SK-N-SH (cell line): Measurements from ENCODE around the gene MROH2A.

ENCODE experiments used
- EZH2phosphoT487 ChIP-seq: fragments of 200-600 bp; sonication (generic); IDR thresholded peaks from 2 replicates; pipeline ENCODE4 v1.6.1; 2017; ENCODE audit warnings: low read depth, mixed run types, mild to moderate bottlenecking, antibody characterized with exemption, moderate library complexity, borderline replicate concordance
- FOSL2 ChIP-seq: IDR thresholded peaks from 2 replicates; pipeline ENCODE4 v1.4.0; 2012; ENCODE audit warnings: low read depth, mild to moderate bottlenecking, moderate library complexity, borderline replicate concordance
- JUND ChIP-seq: IDR thresholded peaks from 2 replicates; pipeline ENCODE4 v1.4.0; 2012
- POLR2AphosphoS5 ChIP-seq: IDR thresholded peaks from 2 replicates; pipeline ENCODE4 v1.6.1; 2012; ENCODE audit warnings: low read depth, low read length
- SMC3 ChIP-seq: IDR thresholded peaks from 2 replicates; pipeline ENCODE4 v1.6.1; 2012; ENCODE audit warnings: low read depth, low read length, improper control_type of control experiment
- TF ChIP-seq, protein P1 (sequence below): fragments of 200-600 bp; sonication (generic); IDR thresholded peaks from 2 replicates; pipeline ENCODE4 v1.6.1; 2017; ENCODE audit warnings: antibody characterized with exemption, mild to moderate bottlenecking, moderate library complexity
- TF ChIP-seq, protein P2 (sequence below): IDR thresholded peaks from 2 replicates; pipeline ENCODE4 v1.4.0; 2012; ENCODE audit warnings: low read depth, borderline replicate concordance
- TF ChIP-seq, protein P3 (sequence below): fragments of 150-350 bp; IDR thresholded peaks from 2 replicates; pipeline ENCODE4 v1.6.1; 2017; ENCODE audit warnings: antibody characterized with exemption, low read length, low read depth, borderline replicate concordance
- TF ChIP-seq, protein P4 (sequence below): IDR thresholded peaks from 2 replicates; pipeline ENCODE4 v1.4.0; 2012; ENCODE audit warnings: low read depth, borderline replicate concordance

DNA sequence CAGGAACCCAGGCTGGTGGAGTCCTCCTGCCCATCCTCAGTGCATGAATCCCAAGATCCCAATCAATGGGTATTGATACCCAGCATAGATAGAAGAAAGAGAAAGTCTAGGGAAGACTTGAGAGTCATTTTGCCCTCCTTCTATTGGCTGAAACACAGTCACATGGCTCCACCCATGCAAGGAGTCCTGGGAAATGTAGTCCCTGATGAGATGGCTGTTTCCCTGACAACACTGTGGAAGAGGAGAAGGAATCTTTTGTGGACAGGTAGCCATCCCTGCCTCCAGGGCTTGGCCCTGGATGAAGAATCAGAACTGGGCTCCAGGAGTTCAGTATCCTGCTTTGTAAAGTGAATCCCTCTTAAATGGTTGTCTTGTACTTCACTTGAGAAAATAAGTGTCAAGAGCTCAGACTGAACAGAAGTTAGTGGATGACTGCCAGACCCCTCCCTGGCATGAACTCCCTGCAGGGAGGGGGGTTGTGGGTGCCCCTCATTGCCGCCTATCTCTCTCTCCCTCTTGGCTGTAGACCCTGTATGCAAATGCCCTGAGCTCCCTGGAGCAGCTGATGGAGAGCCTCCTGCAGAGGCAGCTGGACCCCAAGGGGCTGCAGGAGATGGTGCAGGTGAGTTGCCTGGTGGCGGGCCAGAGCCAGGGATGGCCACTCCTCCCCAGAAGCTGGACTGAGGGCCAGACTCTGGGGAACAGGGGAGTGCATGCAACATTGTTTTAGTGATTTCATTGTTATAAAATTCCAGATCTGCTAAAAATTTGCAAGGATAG lies 36.1 kb downstream of the MROH2A start:
- TF ChIP-seq, protein P1, sequence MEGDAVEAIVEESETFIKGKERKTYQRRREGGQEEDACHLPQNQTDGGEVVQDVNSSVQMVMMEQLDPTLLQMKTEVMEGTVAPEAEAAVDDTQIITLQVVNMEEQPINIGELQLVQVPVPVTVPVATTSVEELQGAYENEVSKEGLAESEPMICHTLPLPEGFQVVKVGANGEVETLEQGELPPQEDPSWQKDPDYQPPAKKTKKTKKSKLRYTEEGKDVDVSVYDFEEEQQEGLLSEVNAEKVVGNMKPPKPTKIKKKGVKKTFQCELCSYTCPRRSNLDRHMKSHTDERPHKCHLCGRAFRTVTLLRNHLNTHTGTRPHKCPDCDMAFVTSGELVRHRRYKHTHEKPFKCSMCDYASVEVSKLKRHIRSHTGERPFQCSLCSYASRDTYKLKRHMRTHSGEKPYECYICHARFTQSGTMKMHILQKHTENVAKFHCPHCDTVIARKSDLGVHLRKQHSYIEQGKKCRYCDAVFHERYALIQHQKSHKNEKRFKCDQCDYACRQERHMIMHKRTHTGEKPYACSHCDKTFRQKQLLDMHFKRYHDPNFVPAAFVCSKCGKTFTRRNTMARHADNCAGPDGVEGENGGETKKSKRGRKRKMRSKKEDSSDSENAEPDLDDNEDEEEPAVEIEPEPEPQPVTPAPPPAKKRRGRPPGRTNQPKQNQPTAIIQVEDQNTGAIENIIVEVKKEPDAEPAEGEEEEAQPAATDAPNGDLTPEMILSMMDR, result no peak
- TF ChIP-seq, protein P2, sequence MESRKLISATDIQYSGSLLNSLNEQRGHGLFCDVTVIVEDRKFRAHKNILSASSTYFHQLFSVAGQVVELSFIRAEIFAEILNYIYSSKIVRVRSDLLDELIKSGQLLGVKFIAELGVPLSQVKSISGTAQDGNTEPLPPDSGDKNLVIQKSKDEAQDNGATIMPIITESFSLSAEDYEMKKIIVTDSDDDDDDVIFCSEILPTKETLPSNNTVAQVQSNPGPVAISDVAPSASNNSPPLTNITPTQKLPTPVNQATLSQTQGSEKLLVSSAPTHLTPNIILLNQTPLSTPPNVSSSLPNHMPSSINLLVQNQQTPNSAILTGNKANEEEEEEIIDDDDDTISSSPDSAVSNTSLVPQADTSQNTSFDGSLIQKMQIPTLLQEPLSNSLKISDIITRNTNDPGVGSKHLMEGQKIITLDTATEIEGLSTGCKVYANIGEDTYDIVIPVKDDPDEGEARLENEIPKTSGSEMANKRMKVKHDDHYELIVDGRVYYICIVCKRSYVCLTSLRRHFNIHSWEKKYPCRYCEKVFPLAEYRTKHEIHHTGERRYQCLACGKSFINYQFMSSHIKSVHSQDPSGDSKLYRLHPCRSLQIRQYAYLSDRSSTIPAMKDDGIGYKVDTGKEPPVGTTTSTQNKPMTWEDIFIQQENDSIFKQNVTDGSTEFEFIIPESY, result no peak
- TF ChIP-seq EZH2phosphoT487 (no peak), FOSL2 (no peak), SMC3 (no peak), JUND (no peak), POLR2AphosphoS5 (no peak)
- TF ChIP-seq, protein P3, sequence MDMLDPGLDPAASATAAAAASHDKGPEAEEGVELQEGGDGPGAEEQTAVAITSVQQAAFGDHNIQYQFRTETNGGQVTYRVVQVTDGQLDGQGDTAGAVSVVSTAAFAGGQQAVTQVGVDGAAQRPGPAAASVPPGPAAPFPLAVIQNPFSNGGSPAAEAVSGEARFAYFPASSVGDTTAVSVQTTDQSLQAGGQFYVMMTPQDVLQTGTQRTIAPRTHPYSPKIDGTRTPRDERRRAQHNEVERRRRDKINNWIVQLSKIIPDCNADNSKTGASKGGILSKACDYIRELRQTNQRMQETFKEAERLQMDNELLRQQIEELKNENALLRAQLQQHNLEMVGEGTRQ, result no peak
- TF ChIP-seq, protein P4, sequence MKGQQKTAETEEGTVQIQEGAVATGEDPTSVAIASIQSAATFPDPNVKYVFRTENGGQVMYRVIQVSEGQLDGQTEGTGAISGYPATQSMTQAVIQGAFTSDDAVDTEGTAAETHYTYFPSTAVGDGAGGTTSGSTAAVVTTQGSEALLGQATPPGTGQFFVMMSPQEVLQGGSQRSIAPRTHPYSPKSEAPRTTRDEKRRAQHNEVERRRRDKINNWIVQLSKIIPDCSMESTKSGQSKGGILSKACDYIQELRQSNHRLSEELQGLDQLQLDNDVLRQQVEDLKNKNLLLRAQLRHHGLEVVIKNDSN, result peak; percentile 83
